Kidney epithelial cell (primary cell): ENCODE measurements around the gene KLHL22. TPM values are rescaled to one million over a fixed set of nuclear protein-coding genes. Genes with fewer than 3 reads are reported as not detected.

Source experiments
- DNase-seq: peaks from one replicate; pipeline ENCODE4 v3.0.0-alpha.2; 2010; ENCODE audit warnings: low read depth
- H3K27me3 ChIP-seq: 2 replicates; pipeline ENCODE4 v1.6.0; 2011; ENCODE audit warnings: low read length; ENCODE audit not compliant: control insufficient read depth, insufficient read depth
- H3K36me3 ChIP-seq: 2 replicates; pipeline ENCODE4 v1.5.1; 2011; ENCODE audit warnings: low read length; ENCODE audit not compliant: control insufficient read depth, insufficient read depth
- H3K4me3 ChIP-seq: 2 replicates; pipeline ENCODE4 v1.5.1; 2011; ENCODE audit warnings: low read depth, mild to moderate bottlenecking, control low read depth, low read length
- total RNA-seq: library from RNA; depleted of rRNA; stranded (reverse); fragments of >200 nt; gene quantifications from 2 replicates; pipeline ENCODE4 v1.2.3, GENCODE V29; 2015
- TF ChIP-seq, protein P1 (sequence below): IDR thresholded peaks from 2 replicates; pipeline ENCODE4 v1.5.1; 2011; ENCODE audit warnings: mild to moderate bottlenecking, moderate library complexity, low read length, control low read depth, inconsistent platforms; ENCODE audit not compliant: insufficient read depth, poor library complexity, severe bottlenecking

KLHL22 gene
- total RNA-seq, 1 donor from 2014 or later = 18.6 TPM

GRCh38 chr22:20406686-20407408 lies 88.7 kb downstream of the KLHL22 start:
- no peaks in the 10 kb centered on the region for H3K27me3 ChIP-seq
- peaks cover 3% of the 10 kb centered on the region for H3K36me3 ChIP-seq
- no peak overlapping the region for H3K4me3 ChIP-seq
- TF ChIP-seq, protein P1, sequence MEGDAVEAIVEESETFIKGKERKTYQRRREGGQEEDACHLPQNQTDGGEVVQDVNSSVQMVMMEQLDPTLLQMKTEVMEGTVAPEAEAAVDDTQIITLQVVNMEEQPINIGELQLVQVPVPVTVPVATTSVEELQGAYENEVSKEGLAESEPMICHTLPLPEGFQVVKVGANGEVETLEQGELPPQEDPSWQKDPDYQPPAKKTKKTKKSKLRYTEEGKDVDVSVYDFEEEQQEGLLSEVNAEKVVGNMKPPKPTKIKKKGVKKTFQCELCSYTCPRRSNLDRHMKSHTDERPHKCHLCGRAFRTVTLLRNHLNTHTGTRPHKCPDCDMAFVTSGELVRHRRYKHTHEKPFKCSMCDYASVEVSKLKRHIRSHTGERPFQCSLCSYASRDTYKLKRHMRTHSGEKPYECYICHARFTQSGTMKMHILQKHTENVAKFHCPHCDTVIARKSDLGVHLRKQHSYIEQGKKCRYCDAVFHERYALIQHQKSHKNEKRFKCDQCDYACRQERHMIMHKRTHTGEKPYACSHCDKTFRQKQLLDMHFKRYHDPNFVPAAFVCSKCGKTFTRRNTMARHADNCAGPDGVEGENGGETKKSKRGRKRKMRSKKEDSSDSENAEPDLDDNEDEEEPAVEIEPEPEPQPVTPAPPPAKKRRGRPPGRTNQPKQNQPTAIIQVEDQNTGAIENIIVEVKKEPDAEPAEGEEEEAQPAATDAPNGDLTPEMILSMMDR = no peak
- DNase-seq = no peak

- TF ChIP-seq, protein P1 = no peak
- no peak for DNase-seq
- no peaks in the 10 kb centered on the region for H3K27me3 ChIP-seq
- peaks cover 3% of the 10 kb centered on the region for H3K36me3 ChIP-seq
- H3K4me3 ChIP-seq = no peak overlapping the region
Observed at GRCh38 chr22:20405931-20406685, 89.5 kb downstream of the KLHL22 start.

- no peak for DNase-seq
- TF ChIP-seq, protein P1 = no peak
- Histone ChIP-seq H3K4me3 (no peak overlapping the region), H3K36me3 (peaks cover 3% of the 10 kb centered on the region), H3K27me3 (no peaks in the 10 kb centered on the region)
Observed at GRCh38 chr22:20405291-20405930, 90.2 kb downstream of the KLHL22 start.

DNA sequence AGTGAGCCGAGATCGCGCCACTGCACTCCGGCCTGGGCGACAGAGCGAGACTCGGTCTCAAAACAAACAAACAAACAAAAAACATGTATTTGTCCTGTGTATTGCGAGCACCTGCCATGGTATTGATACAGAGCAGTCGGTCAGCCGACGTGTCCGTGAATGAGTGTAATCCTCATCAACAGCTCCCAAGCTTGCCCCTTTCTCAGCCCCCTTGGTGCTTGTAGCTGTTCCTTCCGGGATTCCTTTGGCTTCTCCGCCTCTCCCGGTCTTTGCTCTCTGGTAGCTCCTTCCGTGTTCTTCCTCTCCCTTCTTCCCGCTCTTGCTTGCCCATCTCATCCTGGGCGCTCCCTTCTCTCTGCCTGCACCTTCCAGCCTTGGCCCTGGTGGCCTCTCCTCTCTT lies 90.7 kb downstream of the KLHL22 start:
- Histone ChIP-seq H3K4me3 (no peak overlapping the region), H3K36me3 (peaks cover 3% of the 10 kb centered on the region), H3K27me3 (no peaks in the 10 kb centered on the region)
- TF ChIP-seq, protein P1 = no peak
- no peak for DNase-seq

- TF ChIP-seq, protein P1 = no peak
- DNase-seq = no peak
- H3K36me3 ChIP-seq = peaks cover 3% of the 10 kb centered on the region
- H3K27me3 ChIP-seq = no peaks in the 10 kb centered on the region
- H3K4me3 ChIP-seq = no peak overlapping the region
Observed at GRCh38 chr22:20403779-20404140, 91.8 kb downstream of the KLHL22 start.
